ENCODE measurements around the gene SEPTIN2.
A peak's percentile ranks its signal among the peaks of the same experiment; 100 is the strongest.
"Not testable (repeated sequence)": the region's sequence is repeated elsewhere in the genome, so short reads cannot be mapped to it uniquely, and the experiment has no call there.

The SEPTIN2 gene

DNA sequence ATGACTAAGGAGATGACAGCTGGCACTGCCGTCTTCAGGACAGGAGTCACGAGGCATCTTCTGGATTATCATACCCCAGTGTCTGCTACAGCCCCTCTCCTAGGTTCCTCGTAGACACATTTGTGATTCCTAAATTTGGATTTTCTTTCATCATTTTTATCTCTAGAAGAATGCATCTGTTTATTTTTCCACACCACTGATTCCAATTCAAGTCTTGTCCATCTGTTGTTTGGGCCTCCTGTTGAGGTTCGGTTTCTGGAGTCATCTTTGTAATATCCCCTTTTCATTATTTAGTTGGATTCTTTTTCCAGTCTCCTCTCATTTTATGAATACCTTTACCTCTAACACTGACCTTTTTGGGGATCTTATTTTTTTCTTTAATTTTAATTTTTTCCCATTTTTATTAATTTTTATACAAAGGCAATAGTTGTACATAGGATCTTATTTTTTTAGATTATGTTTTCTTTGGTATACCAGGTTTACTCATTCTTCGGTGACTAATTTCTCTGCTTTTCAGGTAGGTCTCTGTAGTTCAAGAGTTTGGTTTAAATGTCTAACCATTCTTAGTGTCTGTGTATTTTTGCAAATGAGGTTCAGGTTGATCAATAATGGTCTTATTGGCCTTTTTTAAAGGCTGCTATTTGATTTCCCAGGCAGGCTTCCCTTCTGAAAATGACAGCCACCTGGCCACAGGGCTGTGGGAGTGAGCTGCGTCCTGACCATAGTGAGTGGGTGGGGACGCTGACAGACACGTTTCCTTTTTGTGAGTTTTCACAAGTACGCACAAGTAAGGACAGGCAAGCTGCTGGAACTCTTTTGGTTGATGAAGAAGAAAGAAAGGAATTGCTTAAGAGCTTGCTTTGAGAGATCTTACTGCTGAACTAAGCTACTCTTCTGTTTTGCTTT is 74.8 kb downstream of the SEPTIN2 start:
- no peak for DNase-seq

DNA sequence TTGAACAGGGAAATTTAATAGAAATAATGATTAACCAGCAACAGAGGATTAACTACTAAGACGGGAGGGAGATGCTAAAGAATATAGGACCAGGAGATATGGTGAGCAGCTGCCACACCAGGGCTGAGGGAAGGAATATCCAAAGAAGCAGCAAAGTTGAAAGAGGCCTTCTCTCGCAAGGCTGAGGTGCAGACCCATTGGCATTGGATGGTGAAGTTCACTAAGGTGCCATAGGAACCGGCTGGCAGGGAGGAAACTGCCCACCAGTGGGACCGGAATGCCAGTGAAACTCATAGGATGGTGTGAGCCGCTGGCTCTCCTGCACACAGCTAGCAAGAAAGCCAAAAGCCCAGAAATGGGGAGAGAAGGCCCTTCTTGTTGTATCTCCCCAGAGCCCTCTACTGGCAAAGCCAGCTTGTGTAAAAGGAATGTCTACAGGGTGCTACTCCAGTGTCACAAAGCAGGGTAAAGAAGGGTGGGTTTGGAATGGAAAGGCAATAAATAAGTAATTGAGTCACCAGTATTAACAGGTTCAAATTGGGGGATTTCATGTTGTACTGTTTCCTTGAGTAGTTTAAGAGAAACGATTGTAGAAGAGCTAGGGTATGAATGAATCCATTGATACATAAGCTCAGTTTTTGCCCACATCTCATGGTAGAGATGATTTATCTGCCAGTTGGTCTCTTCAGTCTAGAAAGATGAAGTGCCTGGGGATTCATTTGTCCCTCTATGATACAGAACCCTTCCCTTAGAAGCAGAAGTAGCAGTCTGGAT is 76.4 kb downstream of the SEPTIN2 start:
- peak; percentile 42 for DNase-seq

DNA sequence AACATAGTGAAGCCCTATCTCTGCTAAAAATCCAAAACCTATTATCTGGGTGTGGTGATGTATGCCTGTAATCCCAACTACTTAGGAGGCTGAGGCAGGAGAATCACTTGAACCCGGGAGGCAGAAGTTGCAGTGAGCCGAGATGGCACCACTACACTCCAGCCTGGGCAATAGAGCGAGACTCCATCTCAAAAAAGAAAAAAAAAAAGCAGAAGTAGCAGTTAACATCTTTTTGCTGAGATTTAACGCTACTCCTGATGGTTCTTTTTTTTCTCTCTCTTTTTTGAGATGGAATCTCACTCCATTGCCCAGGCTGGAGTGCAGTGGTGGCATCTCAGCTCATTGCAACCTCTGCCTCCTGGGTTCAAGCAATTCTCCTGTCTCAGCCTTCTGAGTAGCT is 77.0 kb downstream of the SEPTIN2 start:
- not testable (repeated sequence) for DNase-seq

DNA sequence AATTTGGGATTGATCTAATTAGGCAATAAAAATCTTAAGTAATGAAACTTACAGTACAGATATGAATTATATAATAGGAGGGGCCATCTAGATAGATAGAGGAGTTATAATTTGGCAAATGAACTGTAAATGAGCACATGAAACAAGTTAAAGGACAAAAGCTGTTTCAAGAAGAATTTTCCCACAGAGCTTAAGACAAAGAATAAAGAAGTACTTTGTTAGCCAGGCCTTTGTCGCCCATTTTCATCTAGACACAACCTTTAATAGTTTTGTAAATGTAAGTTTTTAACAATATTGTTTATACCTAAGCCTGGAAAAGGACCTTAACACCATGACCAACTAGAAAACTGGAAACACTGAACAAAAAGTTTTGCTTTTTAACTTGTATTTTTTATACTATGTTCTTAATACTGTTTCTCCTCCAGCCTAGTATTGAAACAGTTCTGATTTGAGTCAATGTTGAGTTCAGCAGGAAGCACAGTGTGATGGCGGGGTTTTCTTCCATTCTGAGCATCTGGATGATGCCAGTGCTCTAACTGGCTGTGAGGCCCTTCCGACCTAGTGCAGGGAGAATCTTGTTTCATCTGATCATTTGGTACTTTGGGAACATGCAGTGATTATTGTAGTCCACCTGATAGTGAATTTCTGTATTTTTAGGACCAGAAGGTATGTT is 77.9 kb downstream of the SEPTIN2 start:
- DNase-seq, result no peak

DNA sequence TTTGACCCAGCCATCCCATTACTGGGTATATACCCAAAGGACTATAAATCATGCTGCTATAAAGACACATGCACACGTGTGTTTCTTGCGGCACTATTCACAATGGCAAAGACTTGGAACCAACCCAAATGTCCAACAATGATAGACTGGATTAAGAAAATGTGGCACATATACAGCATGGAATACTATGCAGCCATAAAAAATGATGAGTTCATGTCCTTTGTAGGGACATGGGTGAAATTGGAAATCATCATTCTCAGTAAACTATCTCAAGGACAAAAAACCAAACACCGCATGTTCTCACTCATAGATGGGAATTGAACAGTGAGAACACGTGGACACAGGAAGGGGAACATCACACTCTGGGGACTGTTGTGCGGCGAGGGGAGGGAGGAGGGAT is 81.1 kb downstream of the SEPTIN2 start:
- not testable (repeated sequence) for DNase-seq

DNA sequence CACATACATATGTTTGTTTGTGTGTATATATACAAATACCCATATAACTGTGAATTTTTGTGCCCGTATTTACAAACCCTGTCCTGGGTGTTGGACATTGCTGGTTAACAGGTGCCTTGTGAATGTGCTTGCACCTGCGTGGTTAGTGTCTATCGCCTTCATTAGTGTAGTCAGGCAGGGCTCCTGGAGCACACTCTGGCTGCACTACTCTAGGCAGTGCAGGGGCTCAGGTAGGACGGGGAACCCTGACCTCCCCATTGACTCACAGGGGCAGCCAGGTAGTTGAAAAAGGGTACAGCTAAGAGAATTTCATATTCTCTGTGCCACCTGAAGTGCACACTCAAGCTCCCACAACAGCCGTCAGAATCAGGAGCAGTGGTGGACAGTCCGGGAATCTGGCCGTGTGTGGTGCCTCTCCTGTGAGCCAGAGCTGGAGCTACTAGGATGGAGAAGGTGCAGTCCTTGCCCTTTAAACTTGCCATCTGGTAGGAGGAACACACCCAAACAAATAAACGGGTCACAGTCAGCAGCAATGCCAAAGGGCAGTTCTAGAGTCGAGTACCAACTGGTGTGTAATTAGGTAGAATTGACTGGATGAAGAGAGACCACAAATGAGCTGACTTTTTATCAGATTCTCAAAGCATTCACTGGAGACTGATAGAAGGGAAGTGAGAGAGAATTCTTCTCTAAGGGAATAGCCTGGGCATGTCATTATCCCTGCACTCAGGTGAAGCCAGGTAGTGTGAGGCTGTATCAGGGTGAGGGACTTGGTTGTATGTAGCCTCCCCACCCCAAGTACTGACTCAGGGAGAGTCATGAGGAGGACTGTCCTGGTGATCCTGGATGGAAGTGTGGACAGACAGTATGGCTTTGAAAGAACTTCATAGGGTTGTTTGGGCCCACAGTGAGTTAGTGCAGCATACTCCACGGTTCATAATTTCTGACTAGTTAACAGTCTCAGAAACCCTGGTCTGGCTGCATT is 84.5 kb downstream of the SEPTIN2 start:
- no peak for DNase-seq
